Osteocyte (in vitro differentiated cells): ENCODE results near the gene VAT1L. TPM values are rescaled to one million over a fixed set of nuclear protein-coding genes. Genes with fewer than 3 reads are reported as not detected.

Experiments
- DNase-seq: peaks from one replicate; pipeline ENCODE4 v3.0.0; 2021; ENCODE audit warnings: mixed read lengths; ENCODE audit not compliant: unreplicated experiment; ENCODE audit errors: extremely low spot score
- H3K27ac Mint-ChIP-seq: one replicate; pipeline ENCODE4 v1.8.0; 2021; ENCODE audit warnings: mild to moderate bottlenecking, mixed read lengths; ENCODE audit not compliant: unreplicated experiment
- H3K27me3 Mint-ChIP-seq: one replicate; pipeline ENCODE4 v1.8.0; 2021; ENCODE audit warnings: mixed read lengths; ENCODE audit not compliant: unreplicated experiment
- H3K36me3 Mint-ChIP-seq: one replicate; pipeline ENCODE4 v1.8.0; 2021; ENCODE audit warnings: mixed read lengths; ENCODE audit not compliant: unreplicated experiment
- H3K4me1 Mint-ChIP-seq: one replicate; pipeline ENCODE4 v1.8.0; 2021; ENCODE audit warnings: mixed read lengths; ENCODE audit not compliant: unreplicated experiment
- H3K4me3 Mint-ChIP-seq: one replicate; pipeline ENCODE4 v1.8.0; 2021; ENCODE audit warnings: mild to moderate bottlenecking, moderate library complexity, mixed read lengths; ENCODE audit not compliant: unreplicated experiment
- H3K9me3 Mint-ChIP-seq: one replicate; pipeline ENCODE4 v1.8.0; 2021; ENCODE audit warnings: mixed read lengths; ENCODE audit not compliant: unreplicated experiment
- CTCF ChIP-seq: fragments of 200-600 bp; sonication (generic); IDR thresholded peaks from 2 replicates; pipeline ENCODE4 v1.5.0; 2021; ENCODE audit warnings: antibody characterized with exemption, mild to moderate bottlenecking, moderate library complexity
- total RNA-seq: library from RNA; stranded (reverse); gene quantifications from 2 replicates; pipeline ENCODE4 v1.2.1, GENCODE V29; 2021

The VAT1L gene
- total RNA-seq, 1 donor from 2014 or later = not detected

GRCh38 chr16:77787452-77787851, 912 bp upstream of the VAT1L start:
- Mint-ChIP-seq H3K27me3 (peaks cover 50% of the 10 kb centered on the region), H3K4me1 (peaks cover 6% of the 10 kb centered on the region), H3K4me3 (no peak overlapping the region), H3K36me3 (no peaks in the 10 kb centered on the region), H3K27ac (no peak overlapping the region), H3K9me3 (no peaks in the 10 kb centered on the region)
- DNase-seq = no peak
- TF ChIP-seq CTCF = no peak

- Mint-ChIP-seq H3K27ac (no peak overlapping the region), H3K36me3 (no peaks in the 10 kb centered on the region), H3K4me3 (peak overlapping the region; percentile 7), H3K27me3 (peaks cover 50% of the 10 kb centered on the region), H3K9me3 (no peaks in the 10 kb centered on the region), H3K4me1 (peaks cover 6% of the 10 kb centered on the region)
- no peak for TF ChIP-seq CTCF
- no peak for DNase-seq
These were observed 983 bp downstream of the VAT1L start for GRCh38 chr16:77789085-77790008.

GRCh38 chr16:77790009-77790372, 1.6 kb downstream of the VAT1L start:
- peaks cover 52% of the 10 kb centered on the region for H3K27me3 Mint-ChIP-seq
- H3K36me3 Mint-ChIP-seq = no peaks in the 10 kb centered on the region
- no peak for DNase-seq
- TF ChIP-seq CTCF = no peak
- peaks cover 6% of the 10 kb centered on the region for H3K4me1 Mint-ChIP-seq
- H3K9me3 Mint-ChIP-seq = no peaks in the 10 kb centered on the region
- H3K4me3 Mint-ChIP-seq = no peak overlapping the region
- H3K27ac Mint-ChIP-seq = no peak overlapping the region

GRCh38 chr16:77790912-77791311, 2.5 kb downstream of the VAT1L start:
- TF ChIP-seq CTCF = no peak
- no peaks in the 10 kb centered on the region for H3K9me3 Mint-ChIP-seq
- H3K27me3 Mint-ChIP-seq = peaks cover 52% of the 10 kb centered on the region
- H3K4me1 Mint-ChIP-seq = peaks cover 6% of the 10 kb centered on the region
- H3K4me3 Mint-ChIP-seq = no peak overlapping the region
- no peak overlapping the region for H3K27ac Mint-ChIP-seq
- H3K36me3 Mint-ChIP-seq = no peaks in the 10 kb centered on the region
- DNase-seq = no peak

GRCh38 chr16:77793417-77793816, 5.1 kb downstream of the VAT1L start:
- Mint-ChIP-seq H3K4me1 (peaks cover 1% of the 10 kb centered on the region), H3K36me3 (no peaks in the 10 kb centered on the region), H3K27ac (no peak overlapping the region), H3K9me3 (no peaks in the 10 kb centered on the region), H3K27me3 (peaks cover 32% of the 10 kb centered on the region), H3K4me3 (no peak overlapping the region)
- no peak for DNase-seq
- TF ChIP-seq CTCF = no peak
